Neural progenitor cell (in vitro differentiated cells): Measurements from ENCODE around the gene MYOCOS.

Source experiments
- EZH2 ChIP-seq: fragments of 200-600 bp; sonication (generic); IDR thresholded peaks from 2 replicates; pipeline ENCODE4 v1.6.1; 2017; ENCODE audit warnings: antibody characterized with exemption, mild to moderate bottlenecking, moderate library complexity
- TF ChIP-seq, protein P1 (sequence below): fragments of 200-600 bp; sonication (generic); IDR thresholded peaks from 2 replicates; pipeline ENCODE4 v1.5.1; 2017; ENCODE audit warnings: antibody characterized with exemption, mild to moderate bottlenecking

DNA sequence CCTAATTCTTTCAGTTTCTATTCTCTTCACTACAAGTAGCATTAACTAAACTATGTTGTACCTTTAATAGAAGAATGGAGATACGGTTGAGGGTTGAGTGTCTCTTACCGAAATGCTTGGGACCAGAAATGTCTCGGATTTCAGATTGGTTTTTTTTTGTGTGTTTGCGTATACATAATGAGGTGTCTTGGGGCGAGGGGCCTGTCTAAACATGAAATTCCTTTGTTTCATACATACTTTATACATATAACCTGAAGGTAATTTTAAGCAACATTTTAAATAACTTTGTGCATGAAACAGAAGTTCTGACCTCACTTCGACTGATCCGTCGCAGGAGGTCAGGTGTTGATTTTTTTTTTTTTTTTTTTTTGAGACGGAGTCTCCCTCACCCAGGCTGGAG is 36.3 kb upstream of the MYOCOS start:
- TF ChIP-seq, protein P1, sequence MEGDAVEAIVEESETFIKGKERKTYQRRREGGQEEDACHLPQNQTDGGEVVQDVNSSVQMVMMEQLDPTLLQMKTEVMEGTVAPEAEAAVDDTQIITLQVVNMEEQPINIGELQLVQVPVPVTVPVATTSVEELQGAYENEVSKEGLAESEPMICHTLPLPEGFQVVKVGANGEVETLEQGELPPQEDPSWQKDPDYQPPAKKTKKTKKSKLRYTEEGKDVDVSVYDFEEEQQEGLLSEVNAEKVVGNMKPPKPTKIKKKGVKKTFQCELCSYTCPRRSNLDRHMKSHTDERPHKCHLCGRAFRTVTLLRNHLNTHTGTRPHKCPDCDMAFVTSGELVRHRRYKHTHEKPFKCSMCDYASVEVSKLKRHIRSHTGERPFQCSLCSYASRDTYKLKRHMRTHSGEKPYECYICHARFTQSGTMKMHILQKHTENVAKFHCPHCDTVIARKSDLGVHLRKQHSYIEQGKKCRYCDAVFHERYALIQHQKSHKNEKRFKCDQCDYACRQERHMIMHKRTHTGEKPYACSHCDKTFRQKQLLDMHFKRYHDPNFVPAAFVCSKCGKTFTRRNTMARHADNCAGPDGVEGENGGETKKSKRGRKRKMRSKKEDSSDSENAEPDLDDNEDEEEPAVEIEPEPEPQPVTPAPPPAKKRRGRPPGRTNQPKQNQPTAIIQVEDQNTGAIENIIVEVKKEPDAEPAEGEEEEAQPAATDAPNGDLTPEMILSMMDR = no peak
- TF ChIP-seq EZH2 = no peak
